SK-N-SH (cell line): Measurements from ENCODE around the gene TRAPPC12. TPM values are rescaled to one million over a fixed set of nuclear protein-coding genes. Genes with fewer than 3 reads are reported as not detected.
A peak's percentile ranks its signal among the peaks of the same experiment; 100 is the strongest.

ENCODE experiments used
- CTCF ChIA-PET: fragments of 300-600, 350-600 bp; formaldehyde crosslinking; extraction: SDS; loops from one replicate; lab custom pipeline; 2021; lab: Yijun Ruan, JAX
- POLR2A ChIA-PET: fragments of 350-600 bp; sonication (Branson Sonifier 250); formaldehyde crosslinking; extraction: SDS; loops from one replicate; lab custom pipeline; 2020; ENCODE audit warnings: antibody characterized with exemption, inconsistent platforms; lab: Yijun Ruan, JAX
- DNase-seq: peaks from one replicate; pipeline ENCODE4 v3.0.0; 2012
- H2AFZ ChIP-seq: fragments of 200-600 bp; sonication (generic); 2 replicates; pipeline ENCODE4 v1.8.1; 2016; ENCODE audit warnings: antibody characterized with exemption, mild to moderate bottlenecking, low read depth
- H3F3A ChIP-seq: fragments of 200-600 bp; sonication (generic); replicated peaks from 2 replicates; pipeline ENCODE3; 2016; ENCODE audit warnings: antibody characterized with exemption, mild to moderate bottlenecking; ENCODE audit not compliant: insufficient read depth
- H3K27ac ChIP-seq, 2 experiments: fragments of 200-500 bp in 1 of 2; fragments of 200-600 bp in 1 of 2; sonication (Bioruptor generic) in 1 of 2; sonication (generic), shearing (Covaris generic) in 1 of 2; 2 replicates each; pipeline versions ENCODE4 v1.5.1 to v1.6.1; 2014 to 2016; ENCODE audit warnings: low read depth in 2 of 2, inconsistent platforms in 1 of 2, low read length in 1 of 2, mild to moderate bottlenecking in 1 of 2, mixed read lengths in 1 of 2
- H3K27me3 ChIP-seq: fragments of 200-600 bp; sonication (generic), shearing (Covaris generic); 2 replicates; pipeline ENCODE4 v1.6.1; 2016; ENCODE audit warnings: mixed run types; ENCODE audit not compliant: insufficient read depth
- H3K36me3 ChIP-seq, 2 experiments: fragments of 200-500 bp in 1 of 2; fragments of 200-600 bp in 1 of 2; sonication (Bioruptor generic) in 1 of 2; sonication (generic) in 1 of 2; replicated peaks in 1 of 2; 2 replicates each; pipeline versions ENCODE3 to v1.5.1; 2014 to 2016; ENCODE audit warnings: low read length in 1 of 2, mild to moderate bottlenecking in 1 of 2; ENCODE audit not compliant: insufficient read depth in 2 of 2, control insufficient read depth in 1 of 2
- H3K4me1 ChIP-seq, 2 experiments: fragments of 200-500 bp in 1 of 2; fragments of 200-600 bp in 1 of 2; sonication (Bioruptor generic) in 1 of 2; sonication (generic), shearing (Covaris generic) in 1 of 2; 2 replicates each; pipeline versions ENCODE4 v1.5.1 to v1.6.1; 2014 to 2016; ENCODE audit warnings: low read depth in 1 of 2, low read length in 1 of 2, mixed run types in 1 of 2; ENCODE audit not compliant: insufficient read depth in 2 of 2, control insufficient read depth in 1 of 2
- H3K4me2 ChIP-seq: fragments of 200-600 bp; sonication (generic), shearing (Covaris generic); 2 replicates; pipeline ENCODE4 v1.6.1; 2017; ENCODE audit warnings: mixed run types
- H3K4me3 ChIP-seq, 2 experiments: fragments of 200-500 bp in 1 of 2; fragments of 200-600 bp in 1 of 2; sonication (Bioruptor generic) in 1 of 2; sonication (generic), shearing (Covaris generic) in 1 of 2; 2 replicates each; pipeline versions ENCODE4 v1.5.1 to v1.8.1; 2014 to 2016; ENCODE audit warnings: low read depth in 2 of 2, inconsistent platforms in 1 of 2, low read length in 1 of 2, mild to moderate bottlenecking in 1 of 2, mixed read lengths in 1 of 2, moderate library complexity in 1 of 2
- H3K79me2 ChIP-seq: fragments of 200-600 bp; sonication (generic); 2 replicates; pipeline ENCODE4 v1.8.1; 2017; ENCODE audit warnings: mild to moderate bottlenecking; ENCODE audit not compliant: insufficient read depth
- H3K9ac ChIP-seq: fragments of 200-600 bp; sonication (generic); 2 replicates; pipeline ENCODE4 v1.6.1; 2017; ENCODE audit warnings: mixed run types
- H3K9me2 ChIP-seq: fragments of 200-600 bp; sonication (generic); 2 replicates; pipeline ENCODE4 v1.6.1; 2017; ENCODE audit warnings: mixed run types
- H3K9me3 ChIP-seq: fragments of 200-600 bp; sonication (generic); 2 replicates; pipeline ENCODE4 v1.6.1; 2017; ENCODE audit warnings: mixed run types, mild to moderate bottlenecking, moderate library complexity
- H4K20me1 ChIP-seq: fragments of 200-600 bp; sonication (generic); 2 replicates; pipeline ENCODE4 v1.6.1; 2017; ENCODE audit warnings: mild to moderate bottlenecking, mixed run types; ENCODE audit not compliant: insufficient read depth
- CHD2 ChIP-seq: fragments of 150-350 bp; IDR thresholded peaks from 2 replicates; pipeline ENCODE4 v1.6.1; 2018; ENCODE audit warnings: low read length; ENCODE audit not compliant: partially characterized antibody
- CTCF ChIP-seq: fragments of 200-600 bp; sonication (generic); IDR thresholded peaks from 2 replicates; pipeline ENCODE4 v1.6.1; 2017; ENCODE audit warnings: antibody characterized with exemption, mild to moderate bottlenecking, moderate library complexity
- ELF1 ChIP-seq: IDR thresholded peaks from 2 replicates; pipeline ENCODE4 v1.4.0; 2012
- EZH2phosphoT487 ChIP-seq: fragments of 200-600 bp; sonication (generic); IDR thresholded peaks from 2 replicates; pipeline ENCODE4 v1.6.1; 2017; ENCODE audit warnings: low read depth, mixed run types, mild to moderate bottlenecking, antibody characterized with exemption, moderate library complexity, borderline replicate concordance
- GABPA ChIP-seq: IDR thresholded peaks from 2 replicates; pipeline ENCODE4 v1.4.0; 2012; ENCODE audit warnings: low read depth, mild to moderate bottlenecking
- MEF2A ChIP-seq: IDR thresholded peaks from 2 replicates; pipeline ENCODE4 v1.4.0; 2012; ENCODE audit warnings: low read depth, borderline replicate concordance
- PBX3 ChIP-seq: IDR thresholded peaks from 2 replicates; pipeline ENCODE4; 2012
- POLR2AphosphoS5 ChIP-seq: IDR thresholded peaks from 2 replicates; pipeline ENCODE4 v1.6.1; 2012; ENCODE audit warnings: low read depth, low read length
- REST ChIP-seq: IDR thresholded peaks from 2 replicates; pipeline ENCODE4 v1.6.1; 2012; ENCODE audit warnings: mild to moderate bottlenecking, low read depth, low read length, moderate library complexity
- RXRA ChIP-seq: IDR thresholded peaks from 2 replicates; pipeline ENCODE4 v1.4.0; 2012; ENCODE audit warnings: low read depth, mild to moderate bottlenecking, borderline replicate concordance
- SIN3A ChIP-seq: IDR thresholded peaks from 2 replicates; pipeline ENCODE4 v1.6.1; 2012; ENCODE audit warnings: low read depth, mild to moderate bottlenecking, low read length, moderate library complexity, borderline replicate concordance
- SMC3 ChIP-seq: IDR thresholded peaks from 2 replicates; pipeline ENCODE4 v1.6.1; 2012; ENCODE audit warnings: low read depth, low read length, improper control_type of control experiment
- TEAD4 ChIP-seq: IDR thresholded peaks from 2 replicates; pipeline ENCODE4 v1.4.0; 2012; ENCODE audit warnings: mild to moderate bottlenecking, borderline replicate concordance; ENCODE audit not compliant: insufficient read depth
- USF2 ChIP-seq: fragments of 150-350 bp; IDR thresholded peaks from 2 replicates; pipeline ENCODE4 v1.6.1; 2017; ENCODE audit warnings: antibody characterized with exemption, low read length, low read depth, borderline replicate concordance
- WGBS: methylation state at CpG from one replicate; pipeline ENCODE4 v1.1.6; 2017; ENCODE audit warnings: low lambda C conversion rate; 5-methylcytosine and 5-hydroxymethylcytosine counted together
- polyA plus RNA-seq, 3 experiments: library from polyadenylated mRNA; depleted of rRNA; stranded (reverse); fragments of >200 nt; gene quantifications; 2 replicates each; pipeline ENCODE4 v1.2.3, GENCODE V29; 2012

The TRAPPC12 gene
- polyA plus RNA-seq, 1 of the 3 experiments (the other 2 are of a cell fraction) = 83.3 TPM

- no peaks in the 10 kb centered on the region for H3K9me2 ChIP-seq
- H3K79me2 ChIP-seq = no peaks in the 10 kb centered on the region
- CTCF ChIA-PET = interaction anchor here (1.2 to 2.4 kb wide), 5 partner anchors 10 to 1584 kb away, joined by 3 to 7 read pairs (median 5); no protein-coding TSS in a partner anchor
- H4K20me1 ChIP-seq = no peaks in the 10 kb centered on the region
- H3K4me2 ChIP-seq = no peak overlapping the region
- no peaks in the 10 kb centered on the region for H3K9me3 ChIP-seq
- 90% methylated on average over 29 of the region's 29 CpGs for WGBS
- H3K27me3 ChIP-seq = no peaks in the 10 kb centered on the region
- H3K27ac ChIP-seq = no peak overlapping the region
- no peak overlapping the region for H2AFZ ChIP-seq
- H3K4me3 ChIP-seq = no peak overlapping the region
- peaks cover 4% of the 10 kb centered on the region for H3F3A ChIP-seq
- H3K9ac ChIP-seq = no peak overlapping the region
- no peak for TF ChIP-seq POLR2AphosphoS5
- TF ChIP-seq SIN3A = no peak
- no peak for TF ChIP-seq TEAD4
- no peak for TF ChIP-seq USF2
- no peak for TF ChIP-seq MEF2A
- no peak for TF ChIP-seq EZH2phosphoT487
- no peak for TF ChIP-seq REST
- no peak for TF ChIP-seq RXRA
- TF ChIP-seq CHD2 = no peak
- TF ChIP-seq ELF1 = no peak
- TF ChIP-seq SMC3 = no peak
- no peak for TF ChIP-seq PBX3
- TF ChIP-seq CTCF = no peak
- TF ChIP-seq GABPA = no peak
- peaks cover 0 to 9% of the 10 kb centered on the region in 2 experiments; a peak in 1 of 4 replicates for H3K4me1 ChIP-seq
- peak; percentile 37 for DNase-seq
- POLR2A ChIA-PET = interaction anchor here (1.0 to 1.3 kb wide), 2 partner anchors 9 to 102 kb away, joined by 3 read pairs; partner anchors contain the start of gene COLEC11
- peaks cover 8 to 9% of the 10 kb centered on the region in 2 experiments for H3K36me3 ChIP-seq
Measured at GRCh38 chr2:3492951-3493614, 113.6 kb downstream of the TRAPPC12 start.
